Measurements from ENCODE around the gene MED16.
A peak's percentile ranks its signal among the peaks of the same experiment; 100 is the strongest.

The MED16 gene

DNA sequence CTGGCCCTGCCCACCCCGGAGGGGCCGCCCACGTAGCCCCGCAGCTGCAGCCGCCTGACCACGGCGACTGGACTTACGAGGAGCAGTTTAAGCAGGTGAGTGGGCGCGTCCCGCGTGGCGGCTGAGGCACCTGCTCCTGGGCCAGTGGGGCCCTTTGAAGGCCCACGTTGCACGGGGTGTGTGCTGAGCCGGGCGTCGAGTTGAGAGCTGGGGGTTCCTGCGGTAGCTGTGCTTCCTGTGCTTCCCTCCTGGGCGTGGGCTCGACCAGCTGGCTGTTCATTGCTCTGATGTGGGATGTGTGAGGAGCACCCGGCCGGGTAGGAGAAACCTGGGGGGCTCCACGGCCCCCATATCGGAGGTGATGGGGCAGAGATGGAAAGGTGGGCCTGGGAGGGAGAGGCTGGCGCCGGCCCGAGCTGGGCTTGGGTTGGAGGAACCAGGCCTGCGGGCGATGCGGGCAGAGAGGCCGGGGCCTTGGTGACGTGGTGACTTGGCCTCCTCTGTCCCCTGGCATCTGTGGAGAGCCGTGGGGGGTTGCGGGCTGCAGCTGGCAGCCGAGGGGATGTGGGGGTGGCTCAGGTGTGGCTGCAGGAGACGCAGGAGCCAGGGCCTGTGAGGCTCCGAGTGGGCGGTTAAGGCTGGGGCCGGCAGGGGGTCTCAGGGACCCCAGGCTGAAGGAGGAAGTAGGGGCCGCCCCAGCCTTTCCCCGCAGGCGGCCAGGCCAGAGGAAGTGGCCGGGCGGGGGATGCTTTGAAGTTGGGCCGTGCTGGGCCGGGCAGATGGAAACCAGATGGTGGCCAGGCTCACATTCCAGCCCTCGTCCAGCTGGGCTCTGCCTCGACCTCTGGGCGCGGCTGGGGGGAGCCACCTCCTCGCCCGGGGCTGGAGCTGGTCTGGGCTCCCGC, 39.9 kb upstream of the MED16 start:
- H3K27ac Mint-ChIP-seq = no peak overlapping the region
- H3K9me3 Mint-ChIP-seq = no peaks in the 10 kb centered on the region

DNA sequence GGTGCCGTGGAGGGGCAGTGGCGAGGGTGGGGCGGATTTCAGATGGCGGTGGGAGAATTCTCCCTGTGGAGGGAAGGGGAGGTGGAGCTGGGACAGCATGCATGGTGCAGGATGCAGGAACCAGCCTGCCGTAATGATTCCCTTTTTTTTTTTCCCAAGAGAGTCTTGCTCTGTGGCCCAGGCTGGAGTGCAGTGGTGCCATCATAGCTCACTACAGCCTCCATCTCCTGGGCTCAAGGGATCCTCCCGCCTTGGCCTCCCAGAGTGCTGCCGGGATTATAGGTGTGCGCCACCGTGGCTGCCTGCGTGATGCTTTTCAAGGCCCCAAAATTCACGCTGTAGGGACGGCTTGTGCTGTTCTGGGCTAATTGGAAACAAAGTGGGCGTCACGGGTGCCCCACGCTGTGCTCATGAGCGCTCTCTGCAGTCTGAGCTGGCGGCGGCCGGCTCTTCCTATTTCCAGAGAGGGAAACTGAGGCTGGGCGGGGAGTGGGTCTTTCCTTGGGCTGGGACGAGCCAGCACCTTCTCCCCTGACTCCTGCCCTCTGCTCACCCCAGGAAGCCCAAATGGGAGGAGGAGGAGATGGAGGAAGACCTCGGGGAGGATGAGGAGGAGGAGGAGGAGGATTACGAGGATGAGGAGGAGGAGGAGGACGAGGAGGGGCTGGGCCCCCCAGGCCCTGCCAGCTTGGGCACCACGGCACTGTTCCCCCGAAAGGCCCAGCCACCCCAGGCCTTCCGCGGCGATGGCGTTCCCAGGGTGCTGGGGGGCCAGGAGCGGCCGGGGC, 39.1 kb upstream of the MED16 start:
- H3K4me1 Mint-ChIP-seq (ENCODE audit: low read depth) = peaks cover 6% of the 10 kb centered on the region
- H3K4me3 Mint-ChIP-seq = no peak overlapping the region
- no peak overlapping the region for H3K27ac Mint-ChIP-seq
- no peaks in the 10 kb centered on the region for H3K27me3 Mint-ChIP-seq (ENCODE audit: low read depth)
- H3K36me3 Mint-ChIP-seq (ENCODE audit: low read depth) = no peaks in the 10 kb centered on the region
- H3K9me3 Mint-ChIP-seq = no peaks in the 10 kb centered on the region

More for the DNA sequence above, 39.9 kb upstream of the MED16 start:
- H3K4me1 Mint-ChIP-seq (ENCODE audit: low read depth) = peaks cover 10% of the 10 kb centered on the region
- H3K4me3 Mint-ChIP-seq = peak overlapping the region; percentile 78
- peaks cover 4% of the 10 kb centered on the region for H3K36me3 Mint-ChIP-seq (ENCODE audit: low read depth)
- H3K27me3 Mint-ChIP-seq (ENCODE audit: low read depth) = no peaks in the 10 kb centered on the region

DNA sequence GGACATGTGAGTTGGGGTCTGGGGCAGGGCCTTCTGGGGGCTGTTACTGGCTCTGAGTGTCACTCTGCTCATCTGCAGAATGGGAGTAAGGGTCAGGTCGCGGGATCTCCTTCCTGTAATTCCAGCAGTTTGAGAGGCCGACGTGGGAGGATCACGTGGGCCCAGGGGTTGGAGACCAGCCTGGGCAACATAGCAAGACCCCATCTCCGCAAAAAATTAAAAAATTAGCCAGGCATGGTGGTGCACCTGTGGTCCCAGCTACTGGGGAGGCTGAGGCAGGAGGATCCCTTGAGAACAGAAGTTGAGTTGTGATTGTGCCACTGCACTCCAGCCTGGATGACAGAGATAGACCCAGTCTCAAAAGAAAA, 36.9 kb upstream of the MED16 start:
- no peak overlapping the region for H3K27ac Mint-ChIP-seq
- H3K9me3 Mint-ChIP-seq = no peaks in the 10 kb centered on the region
- no peaks in the 10 kb centered on the region for H3K36me3 Mint-ChIP-seq (ENCODE audit: low read depth)
- H3K27me3 Mint-ChIP-seq (ENCODE audit: low read depth) = no peaks in the 10 kb centered on the region
- H3K4me1 Mint-ChIP-seq (ENCODE audit: low read depth) = peaks cover 5% of the 10 kb centered on the region
- H3K4me3 Mint-ChIP-seq = no peak overlapping the region

DNA sequence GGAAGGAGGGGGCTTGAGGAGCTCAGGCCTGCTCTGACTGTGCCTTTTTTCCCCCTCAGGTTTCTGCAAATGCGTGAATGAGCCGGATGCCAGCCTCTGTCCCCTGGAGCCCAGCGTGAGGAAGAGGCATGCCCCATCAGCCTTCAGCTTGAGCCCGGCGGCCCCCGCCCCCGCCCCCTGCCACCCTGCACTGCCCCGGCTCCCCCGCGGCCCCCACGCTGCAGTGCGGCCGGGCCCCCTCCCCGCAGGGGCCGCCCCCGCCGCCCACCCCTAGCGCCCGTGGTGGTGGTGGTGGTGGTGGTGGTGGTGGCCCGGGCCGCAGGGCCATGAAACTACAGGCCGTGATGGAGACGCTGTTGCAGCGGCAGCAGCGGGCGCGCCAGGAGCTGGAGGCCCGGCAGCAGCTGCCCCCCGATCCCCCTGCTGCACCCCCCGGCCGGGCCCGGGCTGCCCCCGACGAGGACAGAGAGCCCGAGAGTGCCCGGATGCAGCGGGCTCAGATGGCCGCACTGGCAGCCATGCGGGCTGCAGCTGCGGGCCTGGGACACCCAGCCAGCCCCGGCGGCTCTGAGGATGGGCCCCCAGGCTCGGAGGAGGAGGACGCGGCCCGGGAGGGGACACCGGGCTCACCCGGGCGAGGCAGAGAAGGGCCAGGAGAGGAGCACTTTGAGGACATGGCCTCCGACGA, 36.4 kb upstream of the MED16 start:
- Mint-ChIP-seq H3K27ac (no peak overlapping the region), H3K36me3 (ENCODE audit: low read depth) (no peaks in the 10 kb centered on the region), H3K4me3 (no peak overlapping the region)

DNA sequence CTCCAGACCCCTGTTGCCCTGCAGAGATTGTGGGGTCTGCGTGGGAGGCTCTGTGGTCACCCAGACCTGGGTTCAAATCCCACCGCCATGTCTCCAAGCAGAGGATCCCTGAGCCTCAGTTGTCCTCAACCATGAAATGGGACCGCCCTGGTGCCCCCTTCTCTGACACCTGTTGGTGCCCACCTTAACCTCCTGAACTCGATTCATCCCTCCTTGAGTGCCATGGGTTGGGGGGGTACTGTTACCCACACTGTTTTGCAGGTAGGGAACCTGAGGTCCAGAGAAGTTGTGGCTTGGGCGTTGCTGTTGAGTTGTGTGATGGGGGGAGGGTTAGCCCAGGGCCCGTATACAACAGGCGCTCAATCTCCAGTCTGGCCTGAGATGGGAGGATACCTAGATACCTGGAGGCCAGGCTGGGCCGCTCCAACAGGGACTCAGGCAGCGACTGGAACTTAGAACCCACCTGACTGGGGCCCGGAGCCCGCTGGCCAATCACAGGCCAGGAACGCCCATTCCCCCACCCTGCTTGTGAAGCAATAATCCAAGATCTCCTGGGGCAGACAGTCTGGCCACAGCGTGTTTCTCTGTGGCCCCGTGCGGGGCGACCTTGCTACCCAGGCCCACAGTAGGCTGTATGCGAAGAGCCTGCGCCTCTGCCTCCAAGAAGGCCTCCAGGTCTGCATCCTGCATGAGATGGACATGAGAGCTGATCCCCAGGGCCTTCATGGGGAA, 35.6 kb upstream of the MED16 start:
- Mint-ChIP-seq H3K27me3 (ENCODE audit: low read depth) (no peaks in the 10 kb centered on the region), H3K4me3 (no peak overlapping the region), H3K36me3 (ENCODE audit: low read depth) (no peaks in the 10 kb centered on the region), H3K27ac (no peak overlapping the region), H3K9me3 (no peaks in the 10 kb centered on the region), H3K4me1 (ENCODE audit: low read depth) (peaks cover 7% of the 10 kb centered on the region)

More for the DNA sequence above, 36.4 kb upstream of the MED16 start:
- Mint-ChIP-seq H3K4me1 (ENCODE audit: low read depth) (peaks cover 5% of the 10 kb centered on the region), H3K27me3 (ENCODE audit: low read depth) (no peaks in the 10 kb centered on the region), H3K9me3 (no peaks in the 10 kb centered on the region)

DNA sequence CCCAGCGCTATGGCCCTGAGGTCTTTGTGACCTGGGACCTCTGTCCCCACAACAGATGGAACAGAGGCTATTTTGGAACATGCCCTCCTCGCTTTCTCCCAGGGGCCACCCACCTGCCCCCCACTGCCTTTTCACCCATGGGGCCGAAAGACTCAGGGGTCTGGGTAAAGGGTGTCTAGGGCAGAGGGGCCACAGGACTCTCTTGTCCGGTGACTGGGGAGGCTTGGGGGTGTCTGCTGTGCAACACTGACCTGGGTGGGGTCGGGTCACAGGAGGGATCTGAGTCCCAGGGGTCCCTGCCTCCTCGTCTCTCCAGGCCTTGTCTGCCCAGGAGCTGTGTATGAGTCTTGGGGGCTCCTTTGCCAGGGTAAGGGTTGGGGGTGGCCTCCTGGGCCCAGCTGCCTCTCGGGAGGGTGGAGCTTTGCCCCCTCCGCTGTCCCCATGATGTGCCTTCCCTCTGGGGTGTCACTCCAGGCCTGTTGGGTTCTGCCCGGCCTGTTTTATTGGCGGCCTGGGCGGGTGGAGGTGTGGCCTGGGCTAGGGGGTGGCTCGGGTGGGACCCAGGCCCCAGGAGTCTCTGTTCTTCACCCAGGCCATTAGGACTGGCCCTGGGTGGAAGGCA, 34.9 kb upstream of the MED16 start:
- Mint-ChIP-seq H3K4me1 (ENCODE audit: low read depth) (peaks cover 7% of the 10 kb centered on the region), H3K27ac (no peak overlapping the region), H3K27me3 (ENCODE audit: low read depth) (no peaks in the 10 kb centered on the region), H3K4me3 (no peak overlapping the region), H3K9me3 (no peaks in the 10 kb centered on the region), H3K36me3 (ENCODE audit: low read depth) (no peaks in the 10 kb centered on the region)

DNA sequence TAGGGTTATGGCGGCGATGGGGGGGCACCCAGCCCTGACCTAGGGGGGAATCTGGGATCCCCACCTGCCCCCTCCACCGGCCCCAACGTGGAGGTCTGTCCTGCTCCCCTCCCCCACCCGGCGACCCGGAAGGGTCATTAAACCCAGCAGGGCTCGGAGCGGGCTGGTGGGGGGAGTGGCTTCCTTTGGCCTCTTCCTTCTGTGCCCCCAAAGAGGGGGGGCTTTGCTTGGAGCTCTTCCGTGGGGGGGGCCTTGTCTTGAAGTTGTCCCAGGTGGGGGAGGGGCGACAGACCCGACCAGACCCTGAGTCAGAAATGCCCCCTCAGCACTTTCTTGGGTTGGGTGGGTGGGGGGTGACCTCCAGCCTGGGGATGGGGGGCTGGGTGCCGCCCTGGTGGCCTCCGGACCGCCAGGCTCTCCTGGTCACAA, 34.4 kb upstream of the MED16 start:
- Mint-ChIP-seq H3K9me3 (no peaks in the 10 kb centered on the region), H3K27ac (no peak overlapping the region), H3K4me1 (ENCODE audit: low read depth) (peaks cover 5% of the 10 kb centered on the region), H3K4me3 (no peak overlapping the region), H3K36me3 (ENCODE audit: low read depth) (no peaks in the 10 kb centered on the region), H3K27me3 (ENCODE audit: low read depth) (no peaks in the 10 kb centered on the region)

DNA sequence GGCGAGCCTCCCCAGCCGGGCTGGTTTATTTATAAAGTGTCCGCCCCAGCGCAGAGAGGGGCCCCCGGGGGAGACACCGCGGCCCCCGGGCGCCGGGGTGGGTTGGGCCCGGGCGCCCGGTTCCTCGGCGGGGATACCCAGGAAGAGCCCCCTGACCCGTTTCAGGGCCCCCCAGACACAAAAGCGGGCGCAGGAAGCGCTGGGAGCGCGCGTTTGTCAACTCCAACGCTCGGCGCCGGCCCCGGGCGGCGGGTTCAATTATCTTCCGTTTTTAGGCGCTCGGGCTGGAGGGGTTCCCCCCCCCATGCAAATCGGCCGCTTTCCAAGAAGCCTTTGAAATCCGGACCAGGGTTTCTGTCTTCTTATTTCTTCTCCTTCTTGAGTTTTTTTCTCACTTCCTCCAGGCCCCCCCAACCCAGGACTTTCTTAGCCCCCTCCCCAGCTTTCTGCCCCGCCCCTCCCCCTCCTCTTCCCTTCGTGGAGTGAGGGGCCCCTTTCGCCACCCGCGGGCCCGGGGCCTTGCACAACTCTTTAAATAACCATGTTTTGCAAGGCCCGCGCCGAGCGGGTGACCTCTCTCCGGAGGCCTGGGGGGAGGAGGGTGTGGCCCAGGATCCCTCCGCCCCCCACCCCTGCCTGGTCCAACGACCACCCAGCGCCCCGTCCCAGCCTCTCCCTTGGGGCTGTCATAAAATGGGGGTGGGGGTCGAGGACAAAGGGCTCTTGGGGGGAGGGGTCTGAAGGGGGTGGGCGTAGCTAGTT, 33.8 kb upstream of the MED16 start:
- H3K9me3 Mint-ChIP-seq = no peaks in the 10 kb centered on the region
- H3K4me3 Mint-ChIP-seq = peak overlapping the region; percentile 82
- peak overlapping the region; percentile 73 for H3K27ac Mint-ChIP-seq
- H3K27me3 Mint-ChIP-seq (ENCODE audit: low read depth) = peaks cover 3% of the 10 kb centered on the region
- peaks cover 1% of the 10 kb centered on the region for H3K36me3 Mint-ChIP-seq (ENCODE audit: low read depth)
- peaks cover 5% of the 10 kb centered on the region for H3K4me1 Mint-ChIP-seq (ENCODE audit: low read depth)

DNA sequence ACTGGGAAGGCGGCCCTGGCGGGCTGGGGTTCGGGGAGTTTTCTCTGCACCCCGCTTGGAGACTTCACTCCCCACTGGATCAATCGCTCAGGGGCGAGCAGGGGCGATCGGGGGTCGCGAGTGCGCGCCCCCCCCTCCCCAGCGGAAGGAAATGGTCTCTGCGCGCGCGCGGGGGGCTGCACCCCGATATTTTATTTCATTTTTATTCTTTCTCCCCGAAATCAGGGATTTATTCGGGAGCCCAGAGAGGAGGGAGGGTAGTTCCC, 33.3 kb upstream of the MED16 start:
- Mint-ChIP-seq H3K9me3 (no peaks in the 10 kb centered on the region), H3K4me1 (ENCODE audit: low read depth) (peaks cover 9% of the 10 kb centered on the region), H3K27me3 (ENCODE audit: low read depth) (peaks cover 3% of the 10 kb centered on the region), H3K4me3 (peak overlapping the region; percentile 61), H3K36me3 (ENCODE audit: low read depth) (peaks cover 1% of the 10 kb centered on the region), H3K27ac (no peak overlapping the region)

DNA sequence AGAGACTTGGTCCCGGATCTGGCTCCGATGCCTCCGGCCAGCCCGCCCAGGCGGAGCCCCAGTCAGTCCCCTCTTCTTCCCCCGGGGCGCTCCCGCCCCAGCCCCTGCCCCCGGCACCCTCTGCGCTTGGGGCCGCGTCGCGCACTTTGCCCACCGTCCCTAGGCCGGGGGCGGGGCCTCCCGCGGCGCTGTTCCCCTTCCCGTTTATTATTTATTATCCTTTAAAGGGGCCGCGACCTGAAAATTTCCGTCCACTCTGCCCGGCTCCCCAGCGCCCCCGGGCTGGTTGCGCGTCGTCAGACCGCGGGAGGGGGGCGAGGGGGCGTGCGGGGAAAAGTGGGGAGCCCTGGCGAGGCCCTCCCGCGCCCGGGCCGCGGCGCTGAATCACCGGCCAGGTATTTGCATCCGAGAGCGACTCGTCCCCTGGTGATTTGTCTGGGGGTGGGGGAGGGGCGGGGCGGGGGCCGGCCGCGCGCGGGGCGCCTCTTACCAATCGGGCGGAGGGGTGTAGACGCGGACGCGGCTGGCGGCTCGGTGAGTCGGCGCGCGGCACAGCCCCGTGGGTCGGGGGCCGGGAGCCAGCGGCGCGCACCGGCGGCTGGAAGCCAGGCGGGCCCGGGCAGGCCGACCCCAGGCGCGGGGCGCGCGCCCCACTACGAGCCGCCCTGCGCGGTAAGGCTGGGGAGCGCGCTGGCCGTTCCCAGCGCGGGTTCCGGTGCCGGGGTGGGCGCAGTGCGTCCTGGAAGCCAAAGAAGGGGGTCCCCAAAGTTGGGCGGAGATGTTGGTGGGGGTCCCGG, 32.7 kb upstream of the MED16 start, which contains the start of gene ARID3A:
Gene ARID3A, plus strand, starts transcription at position 510 of the 797 bp plus-strand sequence. CDS start 3,494 bp downstream, outside the sequence.
- Mint-ChIP-seq H3K9me3 (no peaks in the 10 kb centered on the region), H3K27ac (peak within 1 kb of the TSS; percentile 73), H3K36me3 (ENCODE audit: low read depth) (peaks cover 1% of the 10 kb centered on the region), H3K4me3 (peak within 1 kb of the TSS; percentile 82), H3K27me3 (ENCODE audit: low read depth) (peaks cover 3% of the 10 kb centered on the region), H3K4me1 (ENCODE audit: low read depth) (peaks cover 12% of the 10 kb centered on the region)

DNA sequence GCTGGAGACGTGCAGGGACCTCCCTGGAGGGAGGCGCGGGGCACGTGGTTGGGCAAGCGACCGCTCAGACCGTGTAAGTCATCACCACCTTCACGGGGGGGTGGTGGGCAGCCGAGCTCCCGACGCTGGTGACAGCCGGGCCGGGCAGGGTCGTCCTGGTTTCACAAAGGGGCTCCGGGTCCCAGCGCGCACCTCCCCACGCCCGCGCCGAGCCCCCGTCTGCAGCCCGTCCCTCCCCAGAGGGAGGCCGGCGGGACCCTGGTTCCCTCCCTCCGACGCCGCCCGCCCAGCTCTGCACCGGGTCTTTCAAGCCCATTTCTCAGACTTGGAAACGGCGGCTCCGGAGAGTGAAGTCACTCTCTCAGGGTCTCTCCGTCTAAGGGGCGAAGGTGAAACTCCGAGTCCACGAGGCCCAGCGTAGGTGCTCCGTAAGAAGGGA, 32.1 kb upstream of the MED16 start:
- no peaks in the 10 kb centered on the region for H3K9me3 Mint-ChIP-seq
- peaks cover 14% of the 10 kb centered on the region for H3K4me1 Mint-ChIP-seq (ENCODE audit: low read depth)
- peaks cover 1% of the 10 kb centered on the region for H3K36me3 Mint-ChIP-seq (ENCODE audit: low read depth)
- peak overlapping the region; percentile 57 for H3K27ac Mint-ChIP-seq
- peaks cover 3% of the 10 kb centered on the region for H3K27me3 Mint-ChIP-seq (ENCODE audit: low read depth)
- peak overlapping the region; percentile 71 for H3K4me3 Mint-ChIP-seq

DNA sequence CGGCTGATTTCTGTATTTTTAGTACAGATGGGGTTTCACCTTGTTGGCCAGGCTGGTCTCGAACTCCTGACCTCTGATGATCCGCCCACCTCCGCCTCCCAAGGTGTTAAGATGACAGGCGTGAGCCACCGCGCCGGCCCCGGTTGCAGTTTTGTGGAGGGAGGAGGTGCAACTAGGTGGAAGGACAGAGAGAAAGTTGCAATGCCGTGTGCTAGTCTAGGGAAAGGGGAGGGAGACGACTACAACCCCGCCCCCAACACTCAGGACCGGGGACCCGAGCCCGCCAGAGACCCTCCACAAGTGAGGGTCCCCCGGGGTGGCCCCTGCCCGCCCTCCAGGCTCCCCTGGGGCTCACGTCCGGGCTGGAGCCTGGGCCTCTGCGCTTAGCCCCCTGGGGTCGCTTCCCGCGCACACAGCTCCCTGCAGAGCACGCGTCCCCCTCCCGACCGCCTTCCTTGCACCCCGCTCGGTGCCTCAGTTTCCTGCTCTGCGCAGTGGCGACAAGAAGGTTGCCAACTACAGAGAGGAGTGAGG, 31.6 kb upstream of the MED16 start:
- Mint-ChIP-seq H3K4me1 (ENCODE audit: low read depth) (peaks cover 14% of the 10 kb centered on the region), H3K9me3 (no peaks in the 10 kb centered on the region), H3K27me3 (ENCODE audit: low read depth) (peaks cover 3% of the 10 kb centered on the region), H3K36me3 (ENCODE audit: low read depth) (peaks cover 1% of the 10 kb centered on the region), H3K27ac (peak overlapping the region; percentile 36), H3K4me3 (peak overlapping the region; percentile 71)
